Neuron (in vitro differentiated cells): ENCODE results near the gene ZSWIM6.
"Not testable (repeated sequence)": the region's sequence is repeated elsewhere in the genome, so short reads cannot be mapped to it uniquely, and the experiment has no call there.

Source experiments
- H2AFZ ChIP-seq: one replicate; pipeline ENCODE4 v1.6.1; 2013; ENCODE audit warnings: low read depth, mild to moderate bottlenecking, inconsistent platforms, low read length, moderate library complexity
- H3K27me3 ChIP-seq: one replicate; pipeline ENCODE4 v1.6.1; 2013; ENCODE audit warnings: low read length; ENCODE audit not compliant: insufficient read depth
- H3K36me3 ChIP-seq: one replicate; pipeline ENCODE4 v1.6.1; 2013; ENCODE audit warnings: low read length; ENCODE audit not compliant: insufficient read depth
- H3K4me1 ChIP-seq: one replicate; pipeline ENCODE4 v1.6.1; 2013; ENCODE audit warnings: low read length; ENCODE audit not compliant: insufficient read depth
- H3K4me3 ChIP-seq: 2 replicates; pipeline ENCODE4 v1.5.1; 2013; ENCODE audit warnings: mild to moderate bottlenecking, low read length, moderate library complexity
- H3K9me3 ChIP-seq: one replicate; pipeline ENCODE4 v1.6.1; 2013; ENCODE audit warnings: low read length

Gene ZSWIM6

GRCh38 chr5:61414806-61415205 lies 82.7 kb downstream of the ZSWIM6 start:
- Histone ChIP-seq H3K27me3 (no peaks in the 10 kb centered on the region), H3K36me3 (no peaks in the 10 kb centered on the region), H3K9me3 (no peaks in the 10 kb centered on the region), H3K4me1 (peaks cover 22% of the 10 kb centered on the region), H2AFZ (no peak overlapping the region), H3K4me3 (no peak overlapping the region)

DNA sequence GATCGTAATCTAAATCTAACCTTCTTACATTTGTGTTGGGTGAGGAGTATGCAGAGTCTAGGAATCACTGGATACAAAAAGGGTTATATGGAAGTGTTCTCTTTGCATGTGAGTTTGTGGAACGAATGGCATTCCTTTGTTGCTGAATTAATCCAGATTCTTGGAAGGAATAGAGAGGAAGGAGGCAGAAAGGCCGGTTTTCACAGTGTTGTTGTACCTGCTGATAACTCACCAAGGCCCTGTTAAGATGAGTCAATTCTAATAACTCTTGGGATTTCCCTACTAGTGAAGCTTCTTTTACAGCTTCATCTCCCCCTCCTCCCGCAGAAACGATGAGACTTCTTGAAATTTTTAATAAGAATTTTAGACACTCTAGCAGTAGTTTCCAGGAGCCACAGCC lies 84.0 kb downstream of the ZSWIM6 start:
- H3K4me1 ChIP-seq = peaks cover 21% of the 10 kb centered on the region
- H3K36me3 ChIP-seq = no peaks in the 10 kb centered on the region
- H3K27me3 ChIP-seq = no peaks in the 10 kb centered on the region
- H3K4me3 ChIP-seq = no peak overlapping the region
- H2AFZ ChIP-seq = no peak overlapping the region
- H3K9me3 ChIP-seq = no peaks in the 10 kb centered on the region

DNA sequence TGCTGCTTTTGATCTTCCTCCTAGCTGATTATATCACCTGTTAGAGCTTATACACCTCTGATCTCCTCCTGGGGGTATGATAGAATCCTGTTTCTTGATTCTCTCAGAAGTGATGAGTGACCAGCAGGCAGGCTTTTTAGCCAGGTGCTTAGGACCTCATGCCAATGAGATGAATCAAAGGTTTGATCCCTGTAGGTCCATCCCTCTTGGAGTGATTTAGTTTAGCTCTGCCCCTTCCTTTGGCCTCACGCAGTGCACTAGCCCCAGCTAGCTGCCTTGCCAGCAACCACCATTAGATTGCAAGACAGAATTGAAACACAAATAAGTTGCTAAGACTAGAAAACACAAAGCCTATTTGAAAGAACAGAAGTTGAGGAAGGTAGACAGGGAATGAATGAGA lies 84.4 kb downstream of the ZSWIM6 start:
- Histone ChIP-seq H3K36me3 (no peaks in the 10 kb centered on the region), H3K4me1 (peaks cover 21% of the 10 kb centered on the region), H2AFZ (no peak overlapping the region), H3K27me3 (no peaks in the 10 kb centered on the region), H3K9me3 (peaks cover under 1% of the 10 kb centered on the region), H3K4me3 (no peak overlapping the region)

GRCh38 chr5:61417340-61417739 lies 85.3 kb downstream of the ZSWIM6 start:
- H2AFZ ChIP-seq = no peak overlapping the region
- H3K27me3 ChIP-seq = no peaks in the 10 kb centered on the region
- no peak overlapping the region for H3K4me3 ChIP-seq
- peaks cover 19% of the 10 kb centered on the region for H3K4me1 ChIP-seq
- H3K36me3 ChIP-seq = no peaks in the 10 kb centered on the region
- peaks cover 2% of the 10 kb centered on the region for H3K9me3 ChIP-seq

GRCh38 chr5:61417851-61418250 lies 85.8 kb downstream of the ZSWIM6 start:
- Histone ChIP-seq H3K4me1 (peaks cover 19% of the 10 kb centered on the region), H3K36me3 (no peaks in the 10 kb centered on the region), H3K27me3 (no peaks in the 10 kb centered on the region), H3K9me3 (peaks cover 2% of the 10 kb centered on the region), H2AFZ (no peak overlapping the region), H3K4me3 (no peak overlapping the region)

- H3K9me3 ChIP-seq = peaks cover 2% of the 10 kb centered on the region
- no peak overlapping the region for H2AFZ ChIP-seq
- H3K4me1 ChIP-seq = peaks cover 25% of the 10 kb centered on the region
- H3K36me3 ChIP-seq = peaks cover under 1% of the 10 kb centered on the region
- H3K27me3 ChIP-seq = no peaks in the 10 kb centered on the region
- no peak overlapping the region for H3K4me3 ChIP-seq
Measured at GRCh38 chr5:61419106-61419505, 87.0 kb downstream of the ZSWIM6 start.

GRCh38 chr5:61420016-61420415 lies 88.0 kb downstream of the ZSWIM6 start:
- H3K36me3 ChIP-seq = peaks cover 3% of the 10 kb centered on the region
- H3K4me1 ChIP-seq = peaks cover 25% of the 10 kb centered on the region
- peaks cover 2% of the 10 kb centered on the region for H3K9me3 ChIP-seq
- H2AFZ ChIP-seq = no peak overlapping the region
- no peaks in the 10 kb centered on the region for H3K27me3 ChIP-seq
- H3K4me3 ChIP-seq = no peak overlapping the region

DNA sequence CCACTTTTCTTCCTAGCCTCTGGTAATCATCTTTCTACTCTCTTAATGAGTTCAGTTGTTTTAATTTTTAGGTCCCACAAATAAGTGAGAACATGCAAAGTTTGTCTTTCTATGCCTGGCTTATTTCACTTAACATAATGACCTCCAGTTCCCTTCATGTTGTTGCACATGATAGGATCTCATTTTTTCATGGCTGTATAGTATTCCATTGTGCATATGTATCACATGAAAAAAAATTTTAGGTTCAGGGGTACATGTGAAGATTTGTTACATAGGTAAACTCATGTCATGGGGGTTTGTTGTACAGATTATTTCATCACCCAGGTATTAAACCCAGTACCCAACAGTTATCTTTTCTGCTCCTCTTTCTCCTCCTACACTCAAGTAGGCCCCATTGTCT lies 89.2 kb downstream of the ZSWIM6 start:
- peaks cover 18% of the 10 kb centered on the region for H3K4me1 ChIP-seq
- H3K4me3 ChIP-seq, H3K27me3 ChIP-seq, H3K36me3 ChIP-seq, H3K9me3 ChIP-seq, H2AFZ ChIP-seq: not testable (repeated sequence)

DNA sequence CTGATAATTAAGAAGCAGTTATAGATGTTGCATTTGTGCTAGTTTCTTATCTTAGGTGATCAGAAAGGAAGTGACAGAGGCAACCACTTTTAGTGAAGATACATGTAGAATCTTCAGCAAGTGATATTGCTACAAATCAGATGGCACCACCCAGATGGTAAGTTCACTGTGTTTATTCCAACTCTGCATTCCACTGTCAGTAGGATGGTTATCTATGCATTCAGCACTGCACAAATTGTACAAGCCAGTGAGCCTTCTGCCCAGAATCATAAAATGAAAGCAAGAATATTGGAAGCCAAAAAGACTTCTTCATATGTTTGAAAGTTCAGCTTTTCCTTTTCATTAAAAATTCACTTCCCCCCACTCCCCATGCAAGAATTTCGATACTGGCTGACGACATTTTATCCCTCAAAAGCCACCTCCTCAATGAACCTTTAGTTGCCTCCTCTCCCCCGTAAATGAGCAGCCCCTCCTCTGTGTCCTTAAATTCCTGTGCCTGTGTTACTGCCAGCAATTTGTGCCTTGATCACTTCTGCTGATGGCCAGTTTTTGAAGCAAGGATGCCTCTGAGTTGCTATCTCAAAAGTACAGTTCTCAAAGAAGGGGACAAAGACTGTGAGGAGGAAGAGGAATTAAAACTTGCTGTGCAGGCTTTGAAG lies 91.6 kb downstream of the ZSWIM6 start:
- H3K4me3 ChIP-seq = no peak overlapping the region
- H3K9me3 ChIP-seq = peaks cover 2% of the 10 kb centered on the region
- H3K36me3 ChIP-seq = peaks cover 13% of the 10 kb centered on the region
- H3K27me3 ChIP-seq = no peaks in the 10 kb centered on the region
- no peak overlapping the region for H2AFZ ChIP-seq
- peaks cover 6% of the 10 kb centered on the region for H3K4me1 ChIP-seq

DNA sequence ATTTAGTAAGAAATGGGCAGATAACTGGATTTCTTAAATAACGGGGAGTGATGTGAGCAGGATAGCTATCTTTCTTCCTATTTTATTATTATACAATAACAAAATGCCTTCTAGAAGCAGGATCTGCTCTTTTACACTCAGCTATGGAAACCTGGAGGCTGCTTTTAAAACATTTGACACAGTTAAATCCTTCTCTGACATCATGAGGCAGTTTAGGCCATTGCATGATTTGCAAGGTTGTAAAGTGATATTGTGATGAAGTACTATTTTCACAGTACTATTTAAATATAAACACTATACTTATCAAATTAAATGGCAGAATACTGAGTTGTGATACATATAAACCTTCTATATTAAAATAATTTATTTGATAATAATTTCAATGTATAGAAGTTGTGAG lies 93.9 kb downstream of the ZSWIM6 start:
- Histone ChIP-seq H3K27me3 (no peaks in the 10 kb centered on the region), H3K9me3 (peaks cover 2% of the 10 kb centered on the region), H3K4me1 (peaks cover 19% of the 10 kb centered on the region), H3K4me3 (no peak overlapping the region), H2AFZ (no peak overlapping the region), H3K36me3 (peaks cover 13% of the 10 kb centered on the region)

DNA sequence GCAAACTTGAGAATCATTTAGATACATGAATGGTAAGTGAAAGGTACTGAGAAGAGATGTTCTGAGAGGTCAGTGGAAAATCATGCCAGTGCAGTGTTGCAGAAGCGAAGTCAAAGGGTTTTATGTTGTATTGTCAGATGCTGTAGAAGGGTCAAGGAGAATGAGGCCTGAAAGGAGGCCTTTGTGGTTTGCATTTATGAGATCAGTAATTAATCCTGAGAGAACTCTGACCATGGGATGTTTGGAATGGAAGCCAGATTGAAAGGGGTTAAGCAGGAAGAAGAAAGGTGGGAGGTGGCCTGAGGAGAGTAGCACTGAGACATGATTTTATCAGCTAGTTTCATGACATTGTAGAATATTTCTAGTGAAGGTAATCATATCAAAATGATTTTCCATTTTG lies 97.8 kb downstream of the ZSWIM6 start:
- Histone ChIP-seq H3K4me3 (no peak overlapping the region), H2AFZ (no peak overlapping the region), H3K4me1 (peaks cover 22% of the 10 kb centered on the region), H3K9me3 (peaks cover 1% of the 10 kb centered on the region), H3K27me3 (no peaks in the 10 kb centered on the region), H3K36me3 (peaks cover 10% of the 10 kb centered on the region)

- Histone ChIP-seq H3K27me3 (no peaks in the 10 kb centered on the region), H3K4me1 (peaks cover 22% of the 10 kb centered on the region), H3K36me3 (peaks cover 13% of the 10 kb centered on the region), H3K4me3 (no peak overlapping the region), H3K9me3 (peaks cover 2% of the 10 kb centered on the region), H2AFZ (no peak overlapping the region)
Measured at GRCh38 chr5:61431923-61432620, 100.0 kb downstream of the ZSWIM6 start.

- H2AFZ ChIP-seq = no peak overlapping the region
- peaks cover 2% of the 10 kb centered on the region for H3K9me3 ChIP-seq
- H3K27me3 ChIP-seq = no peaks in the 10 kb centered on the region
- H3K4me1 ChIP-seq = peaks cover 24% of the 10 kb centered on the region
- H3K4me3 ChIP-seq = no peak overlapping the region
- peaks cover 4% of the 10 kb centered on the region for H3K36me3 ChIP-seq
Measured at GRCh38 chr5:61435368-61435767, 103.3 kb downstream of the ZSWIM6 start.
